ENCODE measurements around the gene CTNND2. TPM values are rescaled to one million over a fixed set of nuclear protein-coding genes. Genes with fewer than 3 reads are reported as not detected.

CTNND2 gene
- total and polyA plus RNA-seq, 4 donors: 0.05 to 0.50 (median 0.27) TPM

DNA sequence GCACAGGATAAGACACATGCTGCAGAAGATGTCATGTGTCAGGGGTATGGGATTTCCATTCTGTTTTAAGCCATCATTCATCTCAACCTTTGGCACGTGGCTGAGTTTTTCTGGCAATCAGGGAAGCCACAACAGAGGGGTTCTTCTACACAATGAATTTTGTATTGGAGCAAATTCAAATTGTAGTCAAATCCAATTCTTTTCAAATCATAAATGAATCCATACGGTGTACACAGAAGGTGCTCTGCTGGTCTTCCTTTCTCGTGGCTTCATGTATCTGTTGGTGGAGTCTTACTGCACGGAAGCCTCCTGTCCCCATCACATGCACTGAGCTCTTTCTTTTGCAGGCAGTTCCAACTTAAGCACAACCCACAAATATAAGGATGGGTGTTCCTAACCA is 706.5 kb downstream of the CTNND2 start:
- H3K4me1 ChIP-seq (ENCODE audit: control insufficient read depth in 4 of 4, insufficient read depth in 4 of 4, low read length in 3 of 4): no peaks in the 10 kb centered on the region
- no peak overlapping the region for H3K4me3 ChIP-seq (ENCODE audit: low read depth in 1 of 3, low read length in 3 of 3)
- no peak overlapping the region for H3K9ac ChIP-seq (ENCODE audit: low read depth in 1 of 2, low read length in 2 of 2)
- no peaks in the 10 kb centered on the region for H3K36me3 ChIP-seq (ENCODE audit: control insufficient read depth in 4 of 4, insufficient read depth in 3 of 4, low read depth in 1 of 4, low read length in 3 of 4)
- H3K27me3 ChIP-seq (ENCODE audit: control insufficient read depth in 4 of 4, insufficient read depth in 4 of 4, low read length in 3 of 4): no peaks in the 10 kb centered on the region
- no peak for DNase-seq (ENCODE audit: low spot score)
- no peak overlapping the region for H3K27ac ChIP-seq (ENCODE audit: low read depth in 1 of 2, low read length in 2 of 2)
- TF ChIP-seq HNF4A (conservative IDR thresholded peaks at IDR 0.05): no peak
- TF ChIP-seq EGR1 (IDR thresholded peaks at IDR 0.05; ENCODE audit: low read depth in 2 of 2): no peak
- no peak for TF ChIP-seq SP1 (IDR thresholded peaks at IDR 0.05)
- TF ChIP-seq, protein P1, sequence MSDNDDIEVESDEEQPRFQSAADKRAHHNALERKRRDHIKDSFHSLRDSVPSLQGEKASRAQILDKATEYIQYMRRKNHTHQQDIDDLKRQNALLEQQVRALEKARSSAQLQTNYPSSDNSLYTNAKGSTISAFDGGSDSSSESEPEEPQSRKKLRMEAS (IDR thresholded peaks at IDR 0.05): no peak
- TF ChIP-seq NR2F2 (IDR thresholded peaks at IDR 0.05): no peak
- TF ChIP-seq TAF1 (conservative IDR thresholded peaks at IDR 0.05): no peak
- no peak for TF ChIP-seq RAD21 (IDR thresholded peaks at IDR 0.05)
- no peak for TF ChIP-seq JUND (IDR thresholded peaks at IDR 0.05)
- no peak for TF ChIP-seq ZBTB33 (IDR thresholded peaks at IDR 0.05)
- WGBS: 85% methylated on average over 4 of the region's 4 CpGs
- H3K9me3 ChIP-seq (ENCODE audit: control insufficient read depth in 4 of 4, low read length in 3 of 4): no peaks in the 10 kb centered on the region

DNA sequence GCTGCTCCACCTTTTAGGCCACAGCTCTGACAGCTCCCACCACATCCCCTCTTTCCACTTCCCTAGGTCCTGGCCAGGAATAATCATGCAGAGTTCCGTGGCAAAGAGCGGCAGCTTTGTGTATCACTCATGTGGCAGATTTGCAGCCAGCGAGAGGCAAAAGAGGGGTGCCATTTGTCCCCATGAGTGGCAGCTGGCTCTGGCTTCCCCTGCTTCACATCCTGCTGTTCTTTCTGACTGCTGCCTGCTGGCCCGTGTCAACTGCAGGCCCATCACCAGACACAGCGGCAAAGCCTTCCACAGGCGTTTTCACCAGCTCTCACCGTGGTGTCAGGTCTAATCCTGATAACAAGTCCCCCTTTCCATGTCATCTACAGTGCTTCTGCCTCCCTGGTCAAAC is 712.6 kb downstream of the CTNND2 start:
- Histone ChIP-seq H3K9me3 (ENCODE audit: control insufficient read depth in 4 of 4, low read length in 3 of 4) (peaks cover 0 to 2% (median 0%) of the 10 kb centered on the region in 4 donors), H3K36me3 (ENCODE audit: control insufficient read depth in 4 of 4, insufficient read depth in 3 of 4, low read depth in 1 of 4, low read length in 3 of 4) (no peaks in the 10 kb centered on the region), H3K27me3 (ENCODE audit: control insufficient read depth in 4 of 4, insufficient read depth in 4 of 4, low read length in 3 of 4) (no peaks in the 10 kb centered on the region), H3K27ac (ENCODE audit: low read depth in 1 of 2, low read length in 2 of 2) (no peak overlapping the region), H3K9ac (ENCODE audit: low read depth in 1 of 2, low read length in 2 of 2) (no peak overlapping the region), H3K4me3 (ENCODE audit: low read depth in 1 of 3, low read length in 3 of 3) (no peak overlapping the region), H3K4me1 (ENCODE audit: control insufficient read depth in 4 of 4, insufficient read depth in 4 of 4, low read length in 3 of 4) (no peaks in the 10 kb centered on the region)
- DNase-seq (ENCODE audit: low spot score): no peak
- no peak for TF ChIP-seq GABPA (IDR thresholded peaks at IDR 0.05 in 1 of 2, conservative IDR thresholded peaks at IDR 0.05 in 1 of 2)
- TF ChIP-seq YY1 (IDR thresholded peaks at IDR 0.05): no peak
- no peak for TF ChIP-seq FOXA1 (IDR thresholded peaks at IDR 0.05)
- no peak for TF ChIP-seq TAF1 (conservative IDR thresholded peaks at IDR 0.05)
- no peak for TF ChIP-seq JUND (IDR thresholded peaks at IDR 0.05)
- no peak for TF ChIP-seq SP1 (IDR thresholded peaks at IDR 0.05)
- TF ChIP-seq ZBTB33 (IDR thresholded peaks at IDR 0.05): no peak
- TF ChIP-seq RXRA (IDR thresholded peaks at IDR 0.05): no peak
- TF ChIP-seq HNF4G (IDR thresholded peaks at IDR 0.05): no peak
- TF ChIP-seq FOXA2 (IDR thresholded peaks at IDR 0.05): no peak
- no peak for TF ChIP-seq ATF3 (IDR thresholded peaks at IDR 0.05)
- TF ChIP-seq EGR1 (IDR thresholded peaks at IDR 0.05; ENCODE audit: low read depth in 2 of 2): no peak
- TF ChIP-seq HNF4A (conservative IDR thresholded peaks at IDR 0.05): no peak
- no peak for TF ChIP-seq CTCF (IDR thresholded peaks at IDR 0.05; ENCODE audit: low read depth, low read length, missing input control)
- no peak for TF ChIP-seq NR2F2 (IDR thresholded peaks at IDR 0.05)
- TF ChIP-seq RAD21 (IDR thresholded peaks at IDR 0.05): no peak
- TF ChIP-seq, protein P1 (IDR thresholded peaks at IDR 0.05): no peak
- TF ChIP-seq, protein P2, sequence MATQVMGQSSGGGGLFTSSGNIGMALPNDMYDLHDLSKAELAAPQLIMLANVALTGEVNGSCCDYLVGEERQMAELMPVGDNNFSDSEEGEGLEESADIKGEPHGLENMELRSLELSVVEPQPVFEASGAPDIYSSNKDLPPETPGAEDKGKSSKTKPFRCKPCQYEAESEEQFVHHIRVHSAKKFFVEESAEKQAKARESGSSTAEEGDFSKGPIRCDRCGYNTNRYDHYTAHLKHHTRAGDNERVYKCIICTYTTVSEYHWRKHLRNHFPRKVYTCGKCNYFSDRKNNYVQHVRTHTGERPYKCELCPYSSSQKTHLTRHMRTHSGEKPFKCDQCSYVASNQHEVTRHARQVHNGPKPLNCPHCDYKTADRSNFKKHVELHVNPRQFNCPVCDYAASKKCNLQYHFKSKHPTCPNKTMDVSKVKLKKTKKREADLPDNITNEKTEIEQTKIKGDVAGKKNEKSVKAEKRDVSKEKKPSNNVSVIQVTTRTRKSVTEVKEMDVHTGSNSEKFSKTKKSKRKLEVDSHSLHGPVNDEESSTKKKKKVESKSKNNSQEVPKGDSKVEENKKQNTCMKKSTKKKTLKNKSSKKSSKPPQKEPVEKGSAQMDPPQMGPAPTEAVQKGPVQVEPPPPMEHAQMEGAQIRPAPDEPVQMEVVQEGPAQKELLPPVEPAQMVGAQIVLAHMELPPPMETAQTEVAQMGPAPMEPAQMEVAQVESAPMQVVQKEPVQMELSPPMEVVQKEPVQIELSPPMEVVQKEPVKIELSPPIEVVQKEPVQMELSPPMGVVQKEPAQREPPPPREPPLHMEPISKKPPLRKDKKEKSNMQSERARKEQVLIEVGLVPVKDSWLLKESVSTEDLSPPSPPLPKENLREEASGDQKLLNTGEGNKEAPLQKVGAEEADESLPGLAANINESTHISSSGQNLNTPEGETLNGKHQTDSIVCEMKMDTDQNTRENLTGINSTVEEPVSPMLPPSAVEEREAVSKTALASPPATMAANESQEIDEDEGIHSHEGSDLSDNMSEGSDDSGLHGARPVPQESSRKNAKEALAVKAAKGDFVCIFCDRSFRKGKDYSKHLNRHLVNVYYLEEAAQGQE (IDR thresholded peaks at IDR 0.05): no peak
- WGBS: 91% methylated on average over 7 of the region's 7 CpGs
